ENCODE results near the gene LYSMD4.

The LYSMD4 gene

DNA sequence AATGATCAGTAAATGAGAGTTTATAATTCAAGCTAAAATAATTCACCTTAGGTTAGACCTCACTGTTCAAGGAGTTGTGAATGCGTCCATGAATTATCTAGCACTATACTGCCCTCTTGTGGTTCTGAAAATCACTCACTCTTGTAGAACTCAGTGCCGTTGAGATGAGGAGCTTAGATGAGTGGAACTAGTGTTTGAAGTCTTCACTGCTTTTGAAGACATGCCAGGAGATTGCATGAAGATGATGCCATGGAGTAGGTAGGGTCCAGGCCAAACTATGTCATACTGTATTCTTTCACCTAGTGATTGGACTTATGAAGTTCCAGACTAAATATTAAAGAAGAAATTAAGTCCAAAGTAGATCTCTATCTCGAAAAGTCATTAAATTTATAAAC is 28.8 kb downstream of the LYSMD4 start:
- peak; percentile 82 for DNase-seq

DNA sequence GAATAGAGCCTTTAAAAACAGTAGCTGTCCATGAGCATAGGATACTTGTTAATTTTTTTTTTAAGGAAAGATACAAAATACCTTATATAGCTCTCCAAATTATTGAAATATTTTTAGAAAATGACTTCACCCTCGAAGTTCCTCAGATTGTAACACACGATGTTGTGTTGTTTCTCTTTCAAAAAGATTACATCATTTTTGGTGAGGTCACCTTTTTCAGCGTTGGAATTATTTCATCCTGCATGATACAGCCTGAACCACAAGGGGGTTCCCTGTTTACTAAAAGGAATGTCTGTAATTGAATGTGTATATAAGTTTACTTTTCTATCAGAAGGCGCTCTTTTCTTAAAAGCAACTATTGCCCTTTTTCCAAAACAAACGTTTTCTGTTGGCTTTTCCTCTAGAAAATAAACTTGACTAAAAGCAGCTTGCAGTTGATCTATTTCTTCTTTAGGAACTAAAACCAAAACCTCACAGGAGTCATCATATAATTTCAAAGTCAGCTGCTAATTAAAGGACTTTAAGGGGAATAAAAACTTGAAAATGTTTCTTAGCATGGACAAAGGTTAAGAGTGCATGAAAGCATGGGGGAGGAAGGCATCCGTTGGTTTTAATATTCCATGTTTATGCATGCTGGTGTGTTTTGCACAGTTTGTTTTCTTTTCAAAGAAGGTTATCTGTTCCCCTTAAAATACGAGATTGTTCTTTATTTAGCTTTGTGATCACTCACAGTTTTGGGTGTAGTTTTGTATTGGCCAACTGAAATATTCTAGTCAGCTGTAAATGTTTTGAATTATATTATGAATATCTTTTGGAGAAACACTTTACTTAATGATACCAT is 29.4 kb downstream of the LYSMD4 start:
- peak; percentile 63 for DNase-seq

DNA sequence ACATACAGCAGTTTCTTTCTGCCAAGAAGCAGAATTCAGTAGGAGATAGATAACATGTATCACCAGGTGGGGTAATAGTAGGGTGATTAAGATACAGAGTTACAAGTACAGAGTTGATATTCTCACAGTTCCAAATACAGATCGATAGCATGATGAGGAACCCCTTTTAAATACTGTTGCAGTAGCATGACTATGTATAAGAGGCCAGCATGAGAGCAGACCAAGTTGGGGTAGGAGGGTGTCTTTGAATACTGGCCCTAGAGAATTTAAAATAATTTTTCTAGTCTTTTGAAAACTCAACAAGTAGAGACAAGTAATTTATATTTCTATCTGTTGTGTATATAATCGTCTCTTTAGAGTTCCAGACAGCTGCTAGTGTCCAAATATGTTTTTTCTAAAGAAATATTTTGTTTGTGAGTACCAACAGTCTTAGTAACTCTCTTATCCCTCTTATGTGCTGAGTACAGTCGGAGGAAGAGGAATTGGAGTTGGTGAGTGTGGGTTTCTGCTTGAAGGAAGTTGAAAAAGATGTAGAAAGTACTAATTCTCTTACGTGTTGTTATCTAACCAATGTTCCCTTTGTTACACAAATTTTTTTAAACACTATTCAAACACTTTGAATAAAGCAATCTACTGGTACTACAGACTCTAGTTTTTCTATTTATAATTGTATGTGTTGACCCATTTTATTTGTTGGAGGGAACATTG is 30.2 kb downstream of the LYSMD4 start:
- no peak for DNase-seq

DNA sequence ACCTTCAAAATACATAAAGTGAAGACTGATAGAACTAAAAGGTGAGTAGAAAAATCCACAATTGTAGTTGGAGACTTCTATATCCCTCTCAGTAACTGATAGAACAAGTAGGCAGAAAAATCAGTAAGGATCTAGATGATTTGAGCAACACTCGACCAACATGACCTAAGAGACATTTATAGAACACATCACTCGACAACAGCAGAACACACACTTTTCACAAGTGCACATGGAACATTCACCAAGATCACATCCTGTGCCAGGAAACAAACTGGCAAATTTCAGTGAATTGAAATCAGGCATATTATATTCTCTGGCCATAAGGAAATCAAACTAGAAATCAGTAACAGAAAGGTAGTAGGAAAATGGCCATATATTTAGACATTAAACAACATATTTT is 37.1 kb downstream of the LYSMD4 start:
- no peak for DNase-seq

DNA sequence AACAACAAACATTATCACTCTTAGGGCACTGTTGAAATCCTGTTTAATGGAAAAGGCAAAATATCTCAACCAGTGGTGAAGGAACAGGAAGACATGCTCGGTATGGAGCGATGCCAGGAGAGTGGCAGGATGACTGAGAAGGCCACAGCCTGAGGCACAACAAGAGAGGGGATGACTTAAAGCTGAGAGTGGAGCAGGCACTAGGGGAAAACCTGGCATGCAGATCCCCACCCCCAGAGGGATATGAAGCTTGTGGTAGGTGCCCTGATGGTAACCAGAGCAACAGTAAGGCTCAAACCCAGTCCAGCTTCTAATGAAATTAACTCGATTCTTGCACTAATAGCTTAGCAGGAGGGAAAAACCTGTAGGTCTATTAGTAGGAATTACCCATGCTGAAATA is 40.4 kb downstream of the LYSMD4 start:
- no peak for DNase-seq

DNA sequence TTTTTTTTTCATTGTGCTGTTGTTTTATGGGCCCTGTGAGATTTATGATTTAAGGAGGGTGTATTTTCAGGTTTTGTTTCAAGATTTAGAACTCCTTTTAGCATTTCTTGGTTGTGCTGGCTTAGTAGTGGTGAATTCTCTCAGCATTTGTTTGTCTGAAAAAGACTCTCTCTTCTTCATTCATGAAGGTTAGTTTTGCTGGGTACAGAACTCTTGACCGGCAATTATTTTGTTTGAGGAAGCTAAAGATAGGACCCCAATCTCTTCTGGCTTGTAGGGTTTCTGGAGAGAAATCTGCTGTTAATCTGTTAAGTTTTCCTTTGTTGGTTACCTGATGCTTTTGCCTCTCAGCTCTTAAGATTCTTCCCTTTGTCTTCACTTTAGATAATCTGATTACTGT is 46.9 kb downstream of the LYSMD4 start:
- no peak for DNase-seq

DNA sequence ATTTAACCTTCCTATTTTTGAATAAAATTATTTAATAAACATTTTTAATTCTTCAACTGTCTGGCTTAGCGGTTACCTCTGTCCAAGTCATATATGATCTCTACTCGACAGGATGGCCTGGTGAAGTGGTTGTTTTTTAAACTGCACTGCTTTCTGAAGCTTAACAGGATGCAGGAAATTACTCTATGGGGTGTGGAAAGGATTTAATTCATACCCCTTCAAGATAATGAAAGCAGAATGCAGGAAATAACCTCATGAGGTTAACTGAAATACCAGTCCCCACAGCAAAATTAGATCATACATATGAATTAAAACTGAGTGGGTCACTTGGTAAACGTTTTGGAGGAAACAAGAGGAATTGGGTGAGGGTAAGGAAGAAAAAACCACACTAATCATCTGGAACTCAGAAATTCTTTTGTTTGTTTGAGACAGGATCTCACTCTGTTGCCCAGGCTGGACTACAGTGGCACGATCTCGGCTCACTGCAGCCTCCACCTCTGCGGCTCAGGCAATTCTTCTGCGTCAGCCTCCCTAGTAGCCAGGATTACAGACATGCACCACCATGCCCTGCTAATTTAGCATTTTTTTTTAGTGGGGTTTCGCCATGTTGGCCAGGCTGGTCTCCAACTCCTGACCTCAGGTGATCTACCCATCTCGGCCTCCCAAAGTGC is 50.1 kb downstream of the LYSMD4 start:
- peak; percentile 54 for DNase-seq

DNA sequence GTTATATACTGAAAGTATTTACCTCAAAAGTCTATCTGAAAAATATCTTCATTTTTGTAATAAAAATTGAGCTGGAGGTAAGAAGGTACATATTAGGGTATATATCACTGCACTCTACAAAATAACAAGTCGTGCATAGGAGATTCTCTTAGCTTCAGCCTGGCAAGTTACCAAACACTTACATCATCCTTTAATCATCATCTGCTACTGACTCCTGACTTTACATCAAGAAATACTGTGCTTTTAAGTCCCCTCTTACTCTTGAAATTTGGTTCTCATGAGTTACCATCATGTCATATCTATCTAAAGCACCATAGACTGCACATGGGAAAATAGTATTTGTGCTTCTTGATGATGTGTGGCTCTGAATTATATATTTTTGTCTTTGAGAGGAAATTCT is 50.8 kb downstream of the LYSMD4 start:
- DNase-seq: peak; percentile 21

DNA sequence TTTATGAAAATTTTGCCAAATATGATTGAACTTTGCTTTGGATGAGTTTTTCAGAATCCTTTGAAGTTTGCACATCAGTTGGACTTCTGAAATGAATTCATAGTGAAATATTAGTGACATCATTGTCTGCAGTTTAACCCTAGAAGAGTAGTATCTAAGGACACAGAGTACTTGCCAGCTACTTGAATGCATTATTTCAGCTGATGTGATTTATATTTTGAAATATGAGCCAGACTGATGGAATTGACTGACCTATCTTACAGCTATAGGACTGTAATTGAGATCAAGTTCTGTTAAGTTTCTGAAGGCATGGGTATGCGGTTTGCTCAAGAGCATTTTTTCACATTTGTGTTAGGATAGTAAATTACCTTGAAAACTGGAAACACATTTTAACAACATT is 51.2 kb downstream of the LYSMD4 start:
- DNase-seq: no peak

DNA sequence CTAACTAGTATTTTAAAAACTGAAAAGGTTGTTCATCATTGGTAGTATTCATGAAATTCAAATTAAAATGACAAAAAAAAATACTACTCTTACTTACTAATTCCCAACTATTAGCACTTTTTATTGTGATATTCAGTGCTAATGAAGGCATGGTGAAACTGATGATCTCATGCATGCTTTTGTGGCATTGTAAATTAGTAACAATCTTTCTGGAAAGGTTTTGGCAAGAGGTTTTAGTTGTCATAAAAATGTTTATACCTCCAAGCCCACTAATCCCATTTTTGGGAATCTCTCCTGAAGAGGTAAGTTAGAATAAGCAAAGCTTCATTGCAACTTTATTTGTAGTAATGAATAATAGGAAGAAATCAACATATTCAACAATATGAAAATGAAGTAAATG is 53.0 kb downstream of the LYSMD4 start:
- DNase-seq: no peak

DNA sequence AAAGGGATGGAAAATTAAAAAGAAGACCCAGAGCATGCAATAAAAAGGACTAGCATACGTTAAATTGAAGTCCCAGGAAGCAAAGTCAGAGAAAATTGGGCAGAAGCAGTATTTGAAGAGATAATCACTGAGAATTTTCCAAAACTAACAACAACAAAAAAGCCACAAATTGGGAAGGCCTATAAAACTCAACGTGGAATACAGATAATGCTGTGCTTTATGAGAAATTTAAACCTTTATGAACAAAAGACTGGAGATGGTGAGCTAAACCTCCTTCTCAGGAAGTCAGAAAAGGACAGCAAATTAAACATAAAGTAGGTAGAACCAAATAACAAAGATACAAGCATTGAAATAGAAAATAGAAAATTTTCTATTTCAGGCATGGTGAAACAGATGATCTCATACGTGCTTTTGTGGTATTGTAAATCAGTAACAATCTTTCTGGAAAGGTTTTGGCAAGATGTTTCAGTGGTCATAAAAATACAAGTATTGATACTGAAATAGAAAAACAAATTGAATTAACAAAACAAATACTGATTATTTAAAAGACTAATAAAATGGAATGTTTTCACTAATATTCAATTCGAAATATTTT is 55.6 kb downstream of the LYSMD4 start:
- DNase-seq: no peak
